Smooth muscle cell (in vitro differentiated cells): ENCODE measurements around the gene MUC13. TPM values are rescaled to one million over a fixed set of nuclear protein-coding genes. Genes with fewer than 3 reads are reported as not detected.

ENCODE experiments used
- DNase-seq: peaks from one replicate; lab custom pipeline; 2025; ENCODE audit not compliant: unreplicated experiment; lab: John Stamatoyannopoulos, UW
- H2AFZ ChIP-seq: fragments of 200-600 bp; sonication (generic); 2 replicates; pipeline ENCODE4 v1.6.0; 2016; ENCODE audit warnings: antibody characterized with exemption, low read depth, mild to moderate bottlenecking
- H3F3A ChIP-seq: fragments of 200-600 bp; sonication (generic); 2 replicates; pipeline ENCODE4 v1.6.0; 2017; ENCODE audit warnings: antibody characterized with exemption, low read depth
- H3K27ac ChIP-seq: fragments of 200-600 bp; sonication (generic); 2 replicates; pipeline ENCODE4 v1.5.1; 2016; ENCODE audit warnings: low read depth, mild to moderate bottlenecking
- H3K27me3 ChIP-seq: fragments of 200-600 bp; sonication (generic); 2 replicates; pipeline ENCODE4 v1.6.1; 2016; ENCODE audit warnings: low read depth, mild to moderate bottlenecking
- H3K36me3 ChIP-seq: fragments of 200-600 bp; sonication (generic); 2 replicates; pipeline ENCODE4 v1.5.1; 2016; ENCODE audit warnings: low read depth
- H3K4me1 ChIP-seq: fragments of 200-600 bp; sonication (generic); 2 replicates; pipeline ENCODE4 v1.5.1; 2016; ENCODE audit warnings: low read depth
- H3K4me2 ChIP-seq: fragments of 200-600 bp; sonication (generic); 2 replicates; pipeline ENCODE4 v1.6.0; 2016; ENCODE audit warnings: mild to moderate bottlenecking
- H3K4me3 ChIP-seq: fragments of 200-600 bp; sonication (generic); 2 replicates; pipeline ENCODE4 v1.5.1; 2016; ENCODE audit warnings: mild to moderate bottlenecking
- H3K79me2 ChIP-seq: fragments of 200-600 bp; sonication (generic); 2 replicates; pipeline ENCODE4 v1.6.0; 2016; ENCODE audit warnings: low read depth, mild to moderate bottlenecking
- H3K9ac ChIP-seq: fragments of 200-600 bp; sonication (generic); 2 replicates; pipeline ENCODE4 v1.6.0; 2016; ENCODE audit warnings: low read depth
- H3K9me3 ChIP-seq: fragments of 200-600 bp; sonication (generic); replicated peaks from 2 replicates; pipeline ENCODE4 v1.5.1; 2016; ENCODE audit warnings: low read depth
- H4K20me1 ChIP-seq: fragments of 200-600 bp; sonication (generic); 2 replicates; pipeline ENCODE4 v1.6.0; 2016; ENCODE audit warnings: low read depth
- CTCF ChIP-seq: fragments of 200-600 bp; sonication (generic); IDR thresholded peaks from 2 replicates; pipeline ENCODE4 v1.5.1; 2017; ENCODE audit warnings: borderline replicate concordance, mild to moderate bottlenecking, antibody characterized with exemption; ENCODE audit not compliant: insufficient read depth, poor library complexity, severe bottlenecking
- whole genome bisulfite sequencing: methylation state at CpG from one replicate; pipeline ENCODE4 v1.1.7; 2016; ENCODE audit warnings: low lambda C conversion rate; 5-methylcytosine and 5-hydroxymethylcytosine counted together
- polyA plus RNA-seq: library from polyadenylated mRNA; unstranded; fragments of >200 nt; fragmentation: Nextera tagmentation; extraction: Ambion mirVana; gene quantifications from 2 replicates; pipeline ENCODE4 v1.2.1, GENCODE V29; 2016
- total RNA-seq: library from RNA; depleted of rRNA; stranded (reverse); fragments of >200 nt; gene quantifications from 2 replicates; pipeline ENCODE4 v1.2.3, GENCODE V29; 2014

MUC13 gene
- total and polyA plus RNA-seq, 2 experiments from 2014 or later = 0.04 TPM; not detected in 1

- Histone ChIP-seq H3F3A (no peaks in the 10 kb centered on the region), H3K4me3 (no peak overlapping the region), H3K27me3 (no peaks in the 10 kb centered on the region), H3K9me3 (no peaks in the 10 kb centered on the region), H4K20me1 (no peaks in the 10 kb centered on the region), H3K27ac (no peak overlapping the region), H3K4me2 (no peak overlapping the region), H3K4me1 (no peaks in the 10 kb centered on the region), H3K79me2 (no peaks in the 10 kb centered on the region), H3K9ac (no peak overlapping the region), H2AFZ (no peak overlapping the region), H3K36me3 (no peaks in the 10 kb centered on the region)
- WGBS = 89% methylated on average over 2 of the region's 2 CpGs
- no peak for TF ChIP-seq CTCF
- no peak for DNase-seq
Observed at GRCh38 chr3:124927574-124928045, 6.9 kb downstream of the MUC13 start.

- no peak overlapping the region for H3K9ac ChIP-seq
- H2AFZ ChIP-seq = no peak overlapping the region
- H3K27ac ChIP-seq = no peak overlapping the region
- no peaks in the 10 kb centered on the region for H3K4me1 ChIP-seq
- H3K4me3 ChIP-seq = no peak overlapping the region
- no peaks in the 10 kb centered on the region for H3K36me3 ChIP-seq
- DNase-seq = no peak
- no peaks in the 10 kb centered on the region for H3K9me3 ChIP-seq
- H3K4me2 ChIP-seq = no peak overlapping the region
- no peaks in the 10 kb centered on the region for H3K27me3 ChIP-seq
- no peaks in the 10 kb centered on the region for H3F3A ChIP-seq
- no peaks in the 10 kb centered on the region for H4K20me1 ChIP-seq
- H3K79me2 ChIP-seq = no peaks in the 10 kb centered on the region
- no peak for TF ChIP-seq CTCF
- WGBS = 80% methylated on average over 4 of the region's 4 CpGs
Observed at GRCh38 chr3:124926426-124927101, 8.0 kb downstream of the MUC13 start.

- no peak for DNase-seq
- no peak overlapping the region for H3K4me2 ChIP-seq
- no peak overlapping the region for H2AFZ ChIP-seq
- no peaks in the 10 kb centered on the region for H3K36me3 ChIP-seq
- no peaks in the 10 kb centered on the region for H3K79me2 ChIP-seq
- H3F3A ChIP-seq = no peaks in the 10 kb centered on the region
- no peaks in the 10 kb centered on the region for H3K4me1 ChIP-seq
- TF ChIP-seq CTCF = no peak
- no peak overlapping the region for H3K4me3 ChIP-seq
- H3K9me3 ChIP-seq = no peaks in the 10 kb centered on the region
- H3K27me3 ChIP-seq = no peaks in the 10 kb centered on the region
- 70% methylated on average over 2 of the region's 2 CpGs for WGBS
- H4K20me1 ChIP-seq = no peaks in the 10 kb centered on the region
- H3K27ac ChIP-seq = no peak overlapping the region
- no peak overlapping the region for H3K9ac ChIP-seq
Observed at GRCh38 chr3:124924741-124925140, 9.8 kb downstream of the MUC13 start.

GRCh38 chr3:124923833-124924232 lies 10.7 kb downstream of the MUC13 start:
- TF ChIP-seq CTCF = no peak
- Histone ChIP-seq H3K4me1 (no peaks in the 10 kb centered on the region), H3K4me3 (no peak overlapping the region), H3K27me3 (no peaks in the 10 kb centered on the region), H4K20me1 (no peaks in the 10 kb centered on the region), H3K27ac (no peak overlapping the region), H3F3A (no peaks in the 10 kb centered on the region), H3K79me2 (no peaks in the 10 kb centered on the region), H2AFZ (no peak overlapping the region), H3K9ac (no peak overlapping the region), H3K9me3 (no peaks in the 10 kb centered on the region), H3K4me2 (no peak overlapping the region), H3K36me3 (no peaks in the 10 kb centered on the region)
- DNase-seq = no peak
